Amygdala (tissue), 56 donors: Measurements from ENCODE around the gene OR2W3.

ENCODE experiments used
- DNase-seq, 56 donors: peaks; one replicate each; lab custom pipeline; 2025; lab: John Stamatoyannopoulos, UW

OR2W3 gene

GRCh38 chr1:247914941-247915662, 19.7 kb downstream of the OR2W3 start:
- no peak for DNase-seq

GRCh38 chr1:247919952-247920351, 24.6 kb downstream of the OR2W3 start, which contains the start of gene OR2T8:
Gene OR2T8, plus strand, starts transcription at chr1:247920252. Its CDS starts 766 bp downstream, at chr1:247921018.
- no peak for DNase-seq

GRCh38 chr1:247923941-247924340, 28.6 kb downstream of the OR2W3 start:
- no peak for DNase-seq

- DNase-seq, result no peak
These were observed 29.5 kb downstream of the OR2W3 start, which contains the start of gene OR2AJ1 for GRCh38 chr1:247924868-247925267. Gene OR2AJ1, plus strand, starts transcription at chr1:247924889. Its CDS starts 8,880 bp downstream, at chr1:247933769.

GRCh38 chr1:247933989-247934388, 38.6 kb downstream of the OR2W3 start:
- no peak for DNase-seq

GRCh38 chr1:247935781-247936180, 40.4 kb downstream of the OR2W3 start:
- DNase-seq, result no peak

GRCh38 chr1:247936415-247936814, 41.0 kb downstream of the OR2W3 start:
- DNase-seq, result no peak

- peak in 49 of 56 donors; percentile 7 to 90 (median 58) for DNase-seq
These were observed 41.8 kb downstream of the OR2W3 start for GRCh38 chr1:247936965-247937734.

GRCh38 chr1:247942624-247943023, 47.2 kb downstream of the OR2W3 start:
- no peak for DNase-seq
